ENCODE measurements around the gene TBRG1. TPM values are rescaled to one million over a fixed set of nuclear protein-coding genes. Genes with fewer than 3 reads are reported as not detected.

The TBRG1 gene
- total RNA-seq, 1 experiment from 2014 or later = 18.8 TPM

DNA sequence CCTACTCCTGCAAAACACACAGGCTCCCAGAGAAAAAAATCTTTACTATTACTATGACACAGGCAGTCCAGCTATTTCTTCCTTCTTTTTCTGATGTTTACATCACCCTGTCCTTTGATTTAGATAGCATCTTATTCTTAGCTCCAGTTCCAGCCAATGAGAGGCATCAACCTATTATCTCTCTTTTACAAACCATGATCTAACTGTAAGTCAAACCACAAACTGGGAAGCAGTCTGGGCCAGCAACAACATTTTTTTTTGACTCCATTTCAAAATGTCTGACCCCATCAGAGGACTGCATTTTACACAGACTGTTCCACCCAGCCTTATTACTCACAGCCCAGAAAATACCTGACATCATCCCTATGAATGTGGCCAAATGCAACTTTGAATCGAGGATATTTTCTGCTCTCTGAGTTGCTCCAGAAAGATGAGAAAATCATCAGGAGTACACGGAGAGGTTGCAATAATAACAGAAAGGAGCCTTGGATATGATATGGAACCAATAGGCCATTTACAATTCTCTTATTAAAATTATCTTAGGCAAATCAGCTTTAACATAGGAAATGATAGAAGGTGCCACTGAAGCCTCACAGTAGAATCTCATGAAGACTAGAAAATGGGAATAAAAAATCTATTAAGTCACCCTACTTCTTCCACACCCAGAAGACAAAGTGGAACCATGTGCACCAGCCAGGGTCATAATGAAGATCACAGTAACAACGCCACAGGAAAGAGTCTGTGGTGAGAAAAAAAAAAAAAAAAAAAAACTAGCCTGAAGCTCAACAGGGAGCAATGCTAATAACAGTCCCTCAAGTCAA is 21.2 kb downstream of the TBRG1 start:
- intact Hi-C loops (cut with micrococcal nuclease; ENCODE audit: unreplicated experiment) = loop anchor here (1.0 to 2.0 kb wide), 2 partner anchors 193 to 223 kb away; no protein-coding TSS in a partner anchor
- TF ChIP-seq, protein P1, sequence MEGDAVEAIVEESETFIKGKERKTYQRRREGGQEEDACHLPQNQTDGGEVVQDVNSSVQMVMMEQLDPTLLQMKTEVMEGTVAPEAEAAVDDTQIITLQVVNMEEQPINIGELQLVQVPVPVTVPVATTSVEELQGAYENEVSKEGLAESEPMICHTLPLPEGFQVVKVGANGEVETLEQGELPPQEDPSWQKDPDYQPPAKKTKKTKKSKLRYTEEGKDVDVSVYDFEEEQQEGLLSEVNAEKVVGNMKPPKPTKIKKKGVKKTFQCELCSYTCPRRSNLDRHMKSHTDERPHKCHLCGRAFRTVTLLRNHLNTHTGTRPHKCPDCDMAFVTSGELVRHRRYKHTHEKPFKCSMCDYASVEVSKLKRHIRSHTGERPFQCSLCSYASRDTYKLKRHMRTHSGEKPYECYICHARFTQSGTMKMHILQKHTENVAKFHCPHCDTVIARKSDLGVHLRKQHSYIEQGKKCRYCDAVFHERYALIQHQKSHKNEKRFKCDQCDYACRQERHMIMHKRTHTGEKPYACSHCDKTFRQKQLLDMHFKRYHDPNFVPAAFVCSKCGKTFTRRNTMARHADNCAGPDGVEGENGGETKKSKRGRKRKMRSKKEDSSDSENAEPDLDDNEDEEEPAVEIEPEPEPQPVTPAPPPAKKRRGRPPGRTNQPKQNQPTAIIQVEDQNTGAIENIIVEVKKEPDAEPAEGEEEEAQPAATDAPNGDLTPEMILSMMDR (IDR thresholded peaks at IDR 0.05; ENCODE audit: unreplicated experiment) = no peak
- H3K9me3 Mint-ChIP-seq (ENCODE audit: low read depth, unreplicated experiment) = no peaks in the 10 kb centered on the region
- no TSS peak for BruUV-seq (replicated peaks)
- no peak for DNase-seq
- H3K27ac Mint-ChIP-seq (ENCODE audit: unreplicated experiment) = no peak overlapping the region
- no peaks in the 10 kb centered on the region for H3K36me3 Mint-ChIP-seq (ENCODE audit: insufficient read depth, unreplicated experiment)
- CTCF ChIA-PET = interaction anchor here (0.6 to 0.7 kb wide), 2 partner anchors 97 to 209 kb away, joined by 4 read pairs; no protein-coding TSS in a partner anchor
- no peaks in the 10 kb centered on the region for H3K27me3 Mint-ChIP-seq (ENCODE audit: unreplicated experiment)
- peaks cover 7% of the 10 kb centered on the region for H3K4me1 Mint-ChIP-seq (ENCODE audit: low read depth, unreplicated experiment)
- H3K4me3 Mint-ChIP-seq (ENCODE audit: low read depth, unreplicated experiment) = peak overlapping the region; percentile 44

DNA sequence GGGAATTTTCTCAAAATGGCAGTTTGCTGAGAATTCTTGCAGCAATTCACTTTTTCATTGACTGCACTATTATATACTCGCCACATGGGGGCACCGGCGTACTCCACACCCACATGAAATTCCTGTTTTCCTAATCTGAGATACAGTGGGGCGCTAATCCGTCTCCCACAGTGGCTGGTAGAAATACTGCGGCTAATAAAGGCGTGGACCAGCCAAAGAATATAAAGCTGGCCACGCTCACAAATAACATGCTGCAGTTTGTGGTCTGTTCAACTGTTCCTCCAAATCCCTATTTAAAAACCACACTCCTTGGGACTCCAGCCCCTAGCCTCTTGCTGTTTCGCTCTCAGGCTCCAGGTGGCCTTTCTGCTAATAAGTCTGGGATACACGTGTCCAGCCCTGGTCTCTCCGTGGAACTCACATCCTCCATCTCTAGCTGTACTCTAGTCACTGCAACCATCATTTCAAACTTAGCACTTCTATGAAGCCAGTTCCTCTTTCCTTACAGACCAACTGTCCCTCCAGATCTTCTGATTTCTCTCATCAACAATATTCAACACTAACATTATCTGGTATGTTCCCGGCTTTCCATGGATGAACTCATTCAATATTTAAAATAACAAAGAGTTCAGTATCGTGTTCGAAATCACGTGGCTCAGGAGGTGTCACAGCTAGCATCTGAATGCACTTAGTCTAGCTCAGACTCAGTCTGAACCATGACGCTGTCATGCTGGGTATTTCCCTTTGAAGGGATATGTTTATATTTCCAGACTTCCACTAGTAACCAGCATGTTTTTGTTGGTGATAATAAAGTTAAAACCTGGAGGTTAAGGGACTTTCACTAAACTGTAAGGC is 22.0 kb downstream of the TBRG1 start:
- H3K27ac Mint-ChIP-seq (ENCODE audit: unreplicated experiment) = no peak overlapping the region
- TF ChIP-seq, protein P1 (IDR thresholded peaks at IDR 0.05; ENCODE audit: unreplicated experiment) = peak; percentile 55
- no TSS peak for BruUV-seq (replicated peaks)
- H3K36me3 Mint-ChIP-seq (ENCODE audit: insufficient read depth, unreplicated experiment) = no peaks in the 10 kb centered on the region
- H3K9me3 Mint-ChIP-seq (ENCODE audit: low read depth, unreplicated experiment) = no peaks in the 10 kb centered on the region
- H3K27me3 Mint-ChIP-seq (ENCODE audit: unreplicated experiment) = no peaks in the 10 kb centered on the region
- DNase-seq = peak; percentile 37
- H3K4me1 Mint-ChIP-seq (ENCODE audit: low read depth, unreplicated experiment) = peaks cover 7% of the 10 kb centered on the region
- CTCF ChIA-PET = interaction anchor here (0.7 kb wide), 1 partner anchor 96 kb away, joined by 4 read pairs; no protein-coding TSS in a partner anchor
- intact Hi-C loops (cut with micrococcal nuclease; ENCODE audit: unreplicated experiment) = loop anchor here (1.0 to 2.0 kb wide), 2 partner anchors 193 to 222 kb away; no protein-coding TSS in a partner anchor
- peak overlapping the region; percentile 44 for H3K4me3 Mint-ChIP-seq (ENCODE audit: low read depth, unreplicated experiment)

DNA sequence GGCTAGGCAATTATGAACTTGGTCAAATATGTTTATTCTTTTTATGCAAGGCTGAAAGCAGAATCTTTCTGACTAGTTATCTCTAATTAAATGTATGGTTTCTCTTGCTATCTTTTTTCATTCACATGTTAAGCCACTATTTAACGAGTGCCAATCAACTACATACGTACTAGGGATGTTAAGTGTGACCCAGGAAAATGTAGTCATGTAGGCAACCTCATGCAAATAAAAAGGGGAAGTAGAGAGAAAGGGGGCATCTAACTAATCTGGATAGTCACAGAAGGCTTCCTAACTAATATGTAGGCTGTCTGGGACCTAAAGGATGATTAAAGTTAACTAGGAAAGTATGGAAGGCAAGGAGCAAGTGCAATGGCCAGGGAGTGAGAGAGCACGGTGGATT is 23.5 kb downstream of the TBRG1 start:
- no peak overlapping the region for H3K27ac Mint-ChIP-seq (ENCODE audit: unreplicated experiment)
- CTCF ChIA-PET = no interaction called here
- no peaks in the 10 kb centered on the region for H3K36me3 Mint-ChIP-seq (ENCODE audit: insufficient read depth, unreplicated experiment)
- BruUV-seq (replicated peaks) = no TSS peak
- no peaks in the 10 kb centered on the region for H3K9me3 Mint-ChIP-seq (ENCODE audit: low read depth, unreplicated experiment)
- no peak for DNase-seq
- H3K4me1 Mint-ChIP-seq (ENCODE audit: low read depth, unreplicated experiment) = peaks cover 7% of the 10 kb centered on the region
- H3K4me3 Mint-ChIP-seq (ENCODE audit: low read depth, unreplicated experiment) = no peak overlapping the region
- intact Hi-C loops (cut with micrococcal nuclease; ENCODE audit: unreplicated experiment) = no loop called here
- TF ChIP-seq, protein P1 (IDR thresholded peaks at IDR 0.05; ENCODE audit: unreplicated experiment) = no peak
- H3K27me3 Mint-ChIP-seq (ENCODE audit: unreplicated experiment) = no peaks in the 10 kb centered on the region

DNA sequence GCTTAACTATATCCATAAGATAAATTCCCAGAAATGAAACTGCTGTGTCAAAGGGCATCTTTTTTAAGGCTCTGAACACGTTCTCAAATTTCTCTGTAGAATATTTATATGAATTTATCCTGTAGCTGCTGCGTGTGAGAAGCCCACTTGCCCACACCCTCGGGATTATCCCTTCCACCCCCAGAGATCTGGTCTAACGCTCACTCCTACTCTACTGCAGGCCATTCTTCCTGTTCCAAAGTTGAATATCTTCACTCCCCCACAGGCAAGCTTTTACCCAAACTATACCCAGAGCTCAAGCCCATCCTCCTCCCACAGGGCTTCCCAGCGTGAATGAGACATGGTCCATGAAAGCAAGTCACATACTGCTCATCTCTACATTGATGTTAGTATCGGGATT is 25.9 kb downstream of the TBRG1 start:
- TF ChIP-seq, protein P1 (IDR thresholded peaks at IDR 0.05; ENCODE audit: unreplicated experiment) = no peak
- intact Hi-C loops (cut with micrococcal nuclease; ENCODE audit: unreplicated experiment) = no loop called here
- no peaks in the 10 kb centered on the region for H3K36me3 Mint-ChIP-seq (ENCODE audit: insufficient read depth, unreplicated experiment)
- H3K27ac Mint-ChIP-seq (ENCODE audit: unreplicated experiment) = no peak overlapping the region
- H3K4me1 Mint-ChIP-seq (ENCODE audit: low read depth, unreplicated experiment) = peaks cover 7% of the 10 kb centered on the region
- no peaks in the 10 kb centered on the region for H3K9me3 Mint-ChIP-seq (ENCODE audit: low read depth, unreplicated experiment)
- CTCF ChIA-PET = no interaction called here
- H3K4me3 Mint-ChIP-seq (ENCODE audit: low read depth, unreplicated experiment) = no peak overlapping the region
- H3K27me3 Mint-ChIP-seq (ENCODE audit: unreplicated experiment) = no peaks in the 10 kb centered on the region
- BruUV-seq (replicated peaks) = no TSS peak
- DNase-seq = no peak

Measured in Calu3 (cell line).